ENCODE data around the gene TGFBI. TPM values are rescaled to one million over a fixed set of nuclear protein-coding genes. Genes with fewer than 3 reads are reported as not detected.

Gene TGFBI
- total and polyA plus RNA-seq, 9 of the 15 experiments (the other 6 are each of a cell fraction or from before 2014, with no cell fraction given), result 0.05 to 0.62 (median 0.08) TPM; not detected in 6

DNA sequence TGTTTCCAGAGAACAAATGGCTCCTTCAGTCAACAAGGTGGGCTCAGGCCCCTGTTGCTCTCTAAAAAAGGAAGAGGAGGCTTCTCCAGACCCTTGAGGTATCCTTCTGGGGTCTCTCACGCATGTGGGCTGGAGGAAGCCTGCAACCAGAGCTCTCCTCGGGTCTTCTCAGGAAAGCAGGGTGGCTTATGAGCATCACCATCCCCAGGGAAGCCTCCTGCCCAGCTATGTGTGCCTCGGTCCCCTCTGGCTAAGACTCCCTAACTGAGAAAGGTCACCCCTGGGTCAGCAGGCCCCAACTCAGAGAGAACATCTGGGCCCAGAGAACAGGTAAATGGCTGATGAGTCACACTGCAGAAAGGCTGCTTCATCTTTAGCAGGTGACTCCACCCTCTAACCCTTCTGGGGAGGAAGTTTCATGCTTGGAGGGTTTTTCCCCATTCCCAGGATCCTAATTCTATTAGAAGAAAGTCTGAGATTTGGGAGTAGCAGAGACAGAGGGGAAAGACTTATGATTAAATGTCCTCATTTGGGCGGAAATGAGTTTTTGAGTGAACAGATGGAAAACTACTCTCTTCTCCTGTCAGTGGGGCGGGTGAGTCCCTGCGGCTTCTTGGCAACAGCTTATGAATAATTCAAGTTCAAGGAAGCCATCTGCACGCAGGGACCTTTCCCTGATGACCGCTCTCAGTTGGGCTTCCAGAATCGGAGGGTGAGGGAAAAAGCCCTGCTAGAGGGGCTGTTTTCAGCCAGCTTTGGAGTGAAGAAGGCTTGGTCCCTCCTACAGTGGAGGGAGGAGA is 41.9 kb downstream of the TGFBI start:
- Histone ChIP-seq H4K20me1 (replicated peaks; ENCODE audit: control insufficient read depth, insufficient read depth, low read length) (no peaks in the 10 kb centered on the region), H3K79me2 (ENCODE audit: control insufficient read depth, insufficient read depth, low read length) (no peaks in the 10 kb centered on the region), H3K4me1 (replicated peaks in 1 of 2; ENCODE audit: control insufficient read depth in 2 of 2, insufficient read depth in 2 of 2, low read length in 2 of 2) (no peaks in the 10 kb centered on the region), H3K9me3 (replicated peaks; ENCODE audit: control insufficient read depth, insufficient read depth, low read depth, low read length) (no peaks in the 10 kb centered on the region), H3K4me3 (no peak overlapping the region), H3K4me2 (ENCODE audit: insufficient read depth, low read length) (no peak overlapping the region), H3K9ac (ENCODE audit: insufficient read depth in 1 of 2, low read depth in 2 of 2, low read length in 2 of 2) (no peak overlapping the region), H3K27ac (ENCODE audit: extremely low read depth, low read depth, low read length) (no peak overlapping the region), H3K9me1 (ENCODE audit: control insufficient read depth, insufficient read depth, low read length) (no peaks in the 10 kb centered on the region), H3K36me3 (ENCODE audit: control insufficient read depth, insufficient read depth, low read length) (no peaks in the 10 kb centered on the region), H3K27me3 (ENCODE audit: control insufficient read depth in 2 of 2, insufficient read depth in 2 of 2, low read length in 2 of 2) (peaks cover 16 to 25% of the 10 kb centered on the region in 2 experiments), H2AFZ (ENCODE audit: low read depth, low read length) (no peak overlapping the region)
- DNase-seq (ENCODE audit: extremely low read depth in 1 of 4, low spot score in 3 of 4) (no peak), FAIRE-seq (no peak), ATAC-seq (no peak)
- CTCF ChIA-PET (ENCODE audit: low intra/inter-chr PET ratio), result no interaction called here
- POLR2A ChIA-PET, result interaction anchor here (1.2 kb wide), 1 partner anchor 10 kb away, joined by 4 read pairs; no protein-coding TSS in a partner anchor
- in situ Hi-C loops (cut with MboI), result no loop called here
- BruUV-seq (replicated peaks), result no TSS peak
- WGBS (ENCODE audit: insufficient coverage, low coverage, missing lambda C conversion rate), result 3% methylated on average over 8 of the region's 9 CpGs
- intact Hi-C loops (cut with micrococcal nuclease), result no loop called here
- TF ChIP-seq ATF7 (IDR thresholded peaks at IDR 0.05), result no peak
- no peak for TF ChIP-seq ZNF124 (CRISPR knock-in tag; IDR thresholded peaks at IDR 0.05)
- no peak for TF ChIP-seq PHB (CRISPR knock-in tag; IDR thresholded peaks at IDR 0.05)
- TF ChIP-seq NCOA6 (IDR thresholded peaks at IDR 0.05), result no peak
- no peak for TF ChIP-seq GTF2A2 (tag; IDR thresholded peaks at IDR 0.05)
